GM19193 (cell line): ENCODE results near the gene ZNF266.

Experiments
- POLR2A ChIP-seq: IDR thresholded peaks from 4 replicates; pipeline ENCODE4 v1.6.1; 2011; ENCODE audit not compliant: insufficient read depth, insufficient read length; ENCODE audit errors: extremely low read depth

Gene ZNF266

GRCh38 chr19:9381361-9381785, 54.0 kb downstream of the ZNF266 start:
- TF ChIP-seq POLR2A, result no peak

DNA sequence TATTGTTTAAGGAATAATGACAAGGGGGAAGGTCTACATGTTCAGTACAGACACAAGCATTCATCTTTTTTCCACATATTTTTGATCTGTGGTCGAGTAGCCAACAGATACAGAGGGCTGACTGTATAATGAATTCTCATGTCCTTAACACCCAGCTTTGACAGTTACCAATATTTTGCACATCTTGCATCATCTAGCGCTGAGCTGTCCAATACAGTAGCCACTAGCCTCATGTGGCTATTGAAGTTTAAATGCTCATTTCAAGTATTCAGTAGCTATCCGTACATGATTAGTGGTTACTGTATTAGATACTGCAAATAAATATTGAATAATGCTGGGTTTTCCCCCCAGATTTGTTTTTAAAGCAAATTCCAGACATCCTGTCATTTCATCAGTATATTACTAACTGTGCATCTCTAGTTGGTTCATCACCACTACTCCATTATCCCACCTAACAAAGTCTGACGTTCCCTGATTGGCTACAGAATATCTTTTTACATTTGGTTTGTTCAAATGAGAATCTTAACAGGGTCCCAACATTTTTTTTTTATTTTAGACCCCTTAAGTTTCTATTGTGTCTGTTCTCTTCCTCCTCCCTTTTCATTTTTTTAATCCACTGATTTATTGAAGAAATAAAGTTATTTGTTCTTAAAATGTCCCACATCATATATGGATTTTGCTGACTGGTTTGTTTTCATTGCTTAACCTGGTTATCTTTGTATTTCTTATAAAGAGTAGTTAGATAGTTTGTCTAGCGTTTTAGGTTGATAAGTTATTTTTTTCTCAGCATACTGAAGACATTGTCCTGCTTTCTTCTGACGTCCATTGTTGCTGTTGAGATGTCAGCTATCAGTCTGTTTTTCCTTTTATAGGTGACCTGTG, 64.4 kb downstream of the ZNF266 start:
- no peak for TF ChIP-seq POLR2A

DNA sequence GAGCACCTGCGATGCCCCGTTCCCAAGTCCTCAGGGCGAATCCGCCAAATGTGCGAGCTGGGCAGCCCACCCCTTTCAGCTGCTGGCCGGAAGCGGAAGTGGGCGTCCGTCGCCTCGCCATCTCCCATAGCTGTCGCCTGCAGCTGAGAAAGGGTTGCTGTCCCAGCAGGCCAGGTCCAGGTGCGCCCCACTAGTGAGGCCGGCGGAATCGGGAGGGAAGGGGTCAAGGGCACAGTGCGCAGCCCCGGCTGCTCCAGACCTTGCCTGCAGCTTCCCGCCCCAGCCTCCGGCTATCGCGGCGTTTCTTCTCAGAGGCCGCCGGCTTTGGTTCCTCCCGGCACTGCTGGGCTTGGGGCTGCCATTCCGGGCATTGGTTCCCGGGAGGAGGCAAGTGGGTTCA, 72.5 kb downstream of the ZNF266 start, which contains the start of gene ZNF177:
Gene ZNF177, plus strand, starts transcription at position 109 of the 400 bp plus-strand sequence. CDS start 15,299 bp downstream, outside the sequence.
- no peak for TF ChIP-seq POLR2A
